GM23338 (cell line): ENCODE results near the gene HJURP. TPM values are rescaled to one million over a fixed set of nuclear protein-coding genes. Genes with fewer than 3 reads are reported as not detected.

Source experiments
- ATAC-seq: fragments of 200-7000 bp; cut with Tn5 transposase; 3 replicates; pipeline ENCODE4 v1.9.1; 2020
- DNase-seq: peaks from one replicate; pipeline ENCODE4 v3.0.0-alpha.2; 2015; ENCODE audit warnings: low spot score
- H2AFZ ChIP-seq: fragments of 200-600 bp; sonication (generic); 2 replicates; pipeline ENCODE4 v1.8.0; 2016; ENCODE audit warnings: antibody characterized with exemption, mild to moderate bottlenecking, moderate library complexity
- H3F3A ChIP-seq: fragments of 200-600 bp; sonication (generic); replicated peaks from 2 replicates; pipeline ENCODE4 v1.8.0; 2017; ENCODE audit warnings: antibody characterized with exemption, mixed run types, low read depth
- H3K27ac ChIP-seq: fragments of 200-600 bp; sonication (generic); 2 replicates; pipeline ENCODE4 v1.6.1; 2016; ENCODE audit warnings: low read depth
- H3K27me3 ChIP-seq: fragments of 200-600 bp; sonication (generic); 2 replicates; pipeline ENCODE4 v1.8.0; 2016; ENCODE audit warnings: mild to moderate bottlenecking, mixed run types, moderate library complexity; ENCODE audit not compliant: insufficient read depth
- H3K36me3 ChIP-seq: fragments of 200-600 bp; sonication (generic); 2 replicates; pipeline ENCODE4 v1.8.0; 2016; ENCODE audit warnings: mild to moderate bottlenecking; ENCODE audit not compliant: insufficient read depth
- H3K4me1 ChIP-seq: fragments of 200-600 bp; sonication (generic); 2 replicates; pipeline ENCODE4 v1.8.0; 2016; ENCODE audit warnings: mild to moderate bottlenecking, moderate library complexity; ENCODE audit not compliant: insufficient read depth
- H3K4me2 ChIP-seq: fragments of 200-600 bp; sonication (generic); 2 replicates; pipeline ENCODE4 v1.7.1; 2017; ENCODE audit warnings: mixed run types
- H3K4me3 ChIP-seq: fragments of 200-600 bp; sonication (generic); 2 replicates; pipeline ENCODE4 v1.6.1; 2016; ENCODE audit warnings: mixed run types
- H3K79me2 ChIP-seq: fragments of 200-600 bp; sonication (generic); replicated peaks from 2 replicates; pipeline ENCODE4 v1.8.0; 2017; ENCODE audit warnings: mild to moderate bottlenecking; ENCODE audit not compliant: insufficient read depth
- H3K9me2 ChIP-seq: fragments of 200-600 bp; sonication (generic); 2 replicates; pipeline ENCODE4 v1.8.0; 2017; ENCODE audit not compliant: insufficient read depth
- H4K20me1 ChIP-seq: fragments of 200-600 bp; sonication (generic); replicated peaks from 2 replicates; pipeline ENCODE4 v1.8.0; 2017; ENCODE audit warnings: mild to moderate bottlenecking; ENCODE audit not compliant: insufficient read depth
- H3K27ac Mint-ChIP-seq: 2 replicates; pipeline ENCODE4 v1.8.0; 2020; ENCODE audit warnings: inconsistent platforms, mild to moderate bottlenecking, moderate library complexity, mixed read lengths
- H3K27me3 Mint-ChIP-seq: 3 replicates; pipeline ENCODE4 v1.8.0; 2022; ENCODE audit warnings: low read depth, mild to moderate bottlenecking, moderate library complexity, mixed read lengths, inconsistent platforms; ENCODE audit not compliant: insufficient read depth, poor library complexity
- H3K36me3 Mint-ChIP-seq: 3 replicates; pipeline ENCODE4 v1.8.0; 2021; ENCODE audit warnings: low read depth, mild to moderate bottlenecking, inconsistent platforms, moderate library complexity, mixed read lengths
- H3K4me1 Mint-ChIP-seq: 3 replicates; pipeline ENCODE4 v1.8.0; 2020; ENCODE audit warnings: mild to moderate bottlenecking, inconsistent platforms, mixed read lengths
- H3K4me3 Mint-ChIP-seq: 3 replicates; pipeline ENCODE4 v1.8.0; 2021; ENCODE audit warnings: moderate library complexity, mild to moderate bottlenecking, inconsistent platforms, mixed read lengths
- H3K9me3 Mint-ChIP-seq: 3 replicates; pipeline ENCODE4 v1.8.0; 2020; ENCODE audit warnings: moderate library complexity, mild to moderate bottlenecking, inconsistent platforms, mixed read lengths
- EZH2phosphoT487 ChIP-seq: fragments of 200-600 bp; sonication (generic); IDR thresholded peaks from one replicate; pipeline ENCODE4 v1.8.1; 2018; ENCODE audit warnings: antibody characterized with exemption; ENCODE audit not compliant: unreplicated experiment
- POLR2AphosphoS5 ChIP-seq: IDR thresholded peaks from 2 replicates; pipeline ENCODE4 v1.6.1; 2016; ENCODE audit warnings: antibody characterized with exemption, low read depth
- STAT1 ChIP-seq: IDR thresholded peaks from one replicate; pipeline ENCODE4 v1.6.1; 2016; ENCODE audit warnings: antibody characterized with exemption; ENCODE audit not compliant: unreplicated experiment
- ZNF114 ChIP-seq: fragments of 250-450 bp; sonication (Bioruptor Pico); IDR thresholded peaks from 2 replicates; pipeline ENCODE4 v1.5.0; 2020; ENCODE audit warnings: mild to moderate bottlenecking, moderate library complexity
- polyA plus RNA-seq: library from polyadenylated mRNA; unstranded; fragments of >200 nt; fragmentation: Nextera tagmentation; extraction: Ambion mirVana; gene quantifications from 2 replicates; pipeline ENCODE4 v1.2.1, GENCODE V29; 2016
- total RNA-seq: library from RNA; depleted of rRNA; stranded (reverse); fragments of >200 nt; shearing (Covaris generic); gene quantifications from 2 replicates; pipeline ENCODE4 v1.2.3, GENCODE V29; 2014
- TF ChIP-seq, protein P1 (sequence below): IDR thresholded peaks from 2 replicates; pipeline ENCODE4 v1.6.1; 2016; ENCODE audit warnings: antibody characterized with exemption
- TF ChIP-seq, protein P2 (sequence below), 2 experiments: fragments of 200-600 bp in 1 of 2; sonication (generic) in 1 of 2; conservative IDR thresholded peaks; 2 replicates each; pipeline versions ENCODE4 v1.5.1 to v1.6.1; 2016 to 2017; ENCODE audit warnings: antibody characterized with exemption in 2 of 2, low read depth in 2 of 2, mild to moderate bottlenecking in 2 of 2, moderate library complexity in 1 of 2
- TF ChIP-seq, protein P3 (sequence below): fragments of 250-450 bp; sonication (Bioruptor Pico); IDR thresholded peaks from 2 replicates; pipeline ENCODE4 v1.5.0; 2020; ENCODE audit warnings: mild to moderate bottlenecking, moderate library complexity

Gene HJURP
- total and polyA plus RNA-seq, 2 experiments from 2014 or later, result 42.9 to 49.2 TPM

GRCh38 chr2:233833345-233833744, 21.0 kb downstream of the HJURP start:
- Mint-ChIP-seq H3K4me1 (peaks cover 3% of the 10 kb centered on the region; the same call in 2 of the 3 replicates), H3K27ac (no peak overlapping the region), H3K36me3 (peaks cover 43% of the 10 kb centered on the region), H3K27me3 (peaks cover 5% of the 10 kb centered on the region), H3K9me3 (no peaks in the 10 kb centered on the region), H3K4me3 (no peak overlapping the region)
- Histone ChIP-seq H3K4me2 (no peak overlapping the region), H3F3A (peaks cover 7% of the 10 kb centered on the region; the same call in 1 of the 2 replicates), H3K36me3 (peaks cover 29% of the 10 kb centered on the region), H3K79me2 (peaks cover 24% of the 10 kb centered on the region), H2AFZ (no peak overlapping the region), H3K9me2 (no peaks in the 10 kb centered on the region), H3K4me1 (no peaks in the 10 kb centered on the region), H3K27ac (no peak overlapping the region; the same call in 1 of the 2 replicates), H3K27me3 (no peaks in the 10 kb centered on the region), H3K4me3 (no peak overlapping the region), H4K20me1 (peaks cover 22% of the 10 kb centered on the region)
- ATAC-seq, result no peak
- TF ChIP-seq, protein P1, sequence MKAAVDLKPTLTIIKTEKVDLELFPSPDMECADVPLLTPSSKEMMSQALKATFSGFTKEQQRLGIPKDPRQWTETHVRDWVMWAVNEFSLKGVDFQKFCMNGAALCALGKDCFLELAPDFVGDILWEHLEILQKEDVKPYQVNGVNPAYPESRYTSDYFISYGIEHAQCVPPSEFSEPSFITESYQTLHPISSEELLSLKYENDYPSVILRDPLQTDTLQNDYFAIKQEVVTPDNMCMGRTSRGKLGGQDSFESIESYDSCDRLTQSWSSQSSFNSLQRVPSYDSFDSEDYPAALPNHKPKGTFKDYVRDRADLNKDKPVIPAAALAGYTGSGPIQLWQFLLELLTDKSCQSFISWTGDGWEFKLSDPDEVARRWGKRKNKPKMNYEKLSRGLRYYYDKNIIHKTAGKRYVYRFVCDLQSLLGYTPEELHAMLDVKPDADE, result no peak
- no peak for TF ChIP-seq STAT1
- no peak for TF ChIP-seq ZNF114 (CRISPR knock-in tag)
- TF ChIP-seq EZH2phosphoT487, result no peak
- DNase-seq, result no peak

DNA sequence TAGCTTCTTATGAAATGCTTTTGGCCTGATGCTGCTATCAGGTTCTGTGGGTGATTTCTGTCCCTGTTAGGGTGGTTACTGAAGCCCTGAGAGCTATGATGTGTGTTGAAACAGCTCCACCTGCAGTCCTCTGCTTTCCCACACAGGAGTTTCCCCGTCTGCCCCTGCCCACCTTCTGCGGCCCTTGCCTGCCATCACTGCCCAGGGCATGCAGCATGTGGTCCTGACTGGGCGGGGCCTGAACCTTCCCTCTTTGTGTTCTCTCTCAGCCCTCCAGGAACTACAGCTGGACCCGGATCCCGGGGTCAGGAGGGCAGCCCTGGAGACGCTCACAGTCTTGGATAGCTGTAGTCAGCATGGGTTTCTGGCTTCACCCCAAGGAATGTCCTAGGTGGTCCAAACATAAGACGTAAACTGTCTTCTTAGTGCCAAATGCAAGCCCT, 21.4 kb downstream of the HJURP start:
- Histone ChIP-seq H3K27ac (no peak overlapping the region; the same call in 1 of the 2 replicates), H3K27me3 (no peaks in the 10 kb centered on the region), H3F3A (peaks cover 7% of the 10 kb centered on the region; the same call in 1 of the 2 replicates), H4K20me1 (peaks cover 18% of the 10 kb centered on the region), H3K4me1 (no peaks in the 10 kb centered on the region), H3K4me2 (no peak overlapping the region), H3K79me2 (peaks cover 19% of the 10 kb centered on the region), H3K4me3 (no peak overlapping the region), H3K9me2 (no peaks in the 10 kb centered on the region), H3K36me3 (peaks cover 24% of the 10 kb centered on the region), H2AFZ (no peak overlapping the region)
- H3K4me3 Mint-ChIP-seq, result no peak overlapping the region
- peaks cover 5% of the 10 kb centered on the region for H3K27me3 Mint-ChIP-seq
- DNase-seq, result peak; percentile 87
- H3K27ac Mint-ChIP-seq, result no peak overlapping the region; the same call in 1 of the 2 replicates
- no peaks in the 10 kb centered on the region for H3K9me3 Mint-ChIP-seq
- peak; percentile 94 for ATAC-seq
- peaks cover 3% of the 10 kb centered on the region; the same call in 2 of the 3 replicates for H3K4me1 Mint-ChIP-seq
- H3K36me3 Mint-ChIP-seq, result peaks cover 39% of the 10 kb centered on the region
- TF ChIP-seq, protein P2, sequence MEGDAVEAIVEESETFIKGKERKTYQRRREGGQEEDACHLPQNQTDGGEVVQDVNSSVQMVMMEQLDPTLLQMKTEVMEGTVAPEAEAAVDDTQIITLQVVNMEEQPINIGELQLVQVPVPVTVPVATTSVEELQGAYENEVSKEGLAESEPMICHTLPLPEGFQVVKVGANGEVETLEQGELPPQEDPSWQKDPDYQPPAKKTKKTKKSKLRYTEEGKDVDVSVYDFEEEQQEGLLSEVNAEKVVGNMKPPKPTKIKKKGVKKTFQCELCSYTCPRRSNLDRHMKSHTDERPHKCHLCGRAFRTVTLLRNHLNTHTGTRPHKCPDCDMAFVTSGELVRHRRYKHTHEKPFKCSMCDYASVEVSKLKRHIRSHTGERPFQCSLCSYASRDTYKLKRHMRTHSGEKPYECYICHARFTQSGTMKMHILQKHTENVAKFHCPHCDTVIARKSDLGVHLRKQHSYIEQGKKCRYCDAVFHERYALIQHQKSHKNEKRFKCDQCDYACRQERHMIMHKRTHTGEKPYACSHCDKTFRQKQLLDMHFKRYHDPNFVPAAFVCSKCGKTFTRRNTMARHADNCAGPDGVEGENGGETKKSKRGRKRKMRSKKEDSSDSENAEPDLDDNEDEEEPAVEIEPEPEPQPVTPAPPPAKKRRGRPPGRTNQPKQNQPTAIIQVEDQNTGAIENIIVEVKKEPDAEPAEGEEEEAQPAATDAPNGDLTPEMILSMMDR (conservative IDR thresholded peaks at IDR 0.05; ENCODE audit: low read depth in 2 of 2), result peak; percentile 45 to 82
- TF ChIP-seq, protein P3, sequence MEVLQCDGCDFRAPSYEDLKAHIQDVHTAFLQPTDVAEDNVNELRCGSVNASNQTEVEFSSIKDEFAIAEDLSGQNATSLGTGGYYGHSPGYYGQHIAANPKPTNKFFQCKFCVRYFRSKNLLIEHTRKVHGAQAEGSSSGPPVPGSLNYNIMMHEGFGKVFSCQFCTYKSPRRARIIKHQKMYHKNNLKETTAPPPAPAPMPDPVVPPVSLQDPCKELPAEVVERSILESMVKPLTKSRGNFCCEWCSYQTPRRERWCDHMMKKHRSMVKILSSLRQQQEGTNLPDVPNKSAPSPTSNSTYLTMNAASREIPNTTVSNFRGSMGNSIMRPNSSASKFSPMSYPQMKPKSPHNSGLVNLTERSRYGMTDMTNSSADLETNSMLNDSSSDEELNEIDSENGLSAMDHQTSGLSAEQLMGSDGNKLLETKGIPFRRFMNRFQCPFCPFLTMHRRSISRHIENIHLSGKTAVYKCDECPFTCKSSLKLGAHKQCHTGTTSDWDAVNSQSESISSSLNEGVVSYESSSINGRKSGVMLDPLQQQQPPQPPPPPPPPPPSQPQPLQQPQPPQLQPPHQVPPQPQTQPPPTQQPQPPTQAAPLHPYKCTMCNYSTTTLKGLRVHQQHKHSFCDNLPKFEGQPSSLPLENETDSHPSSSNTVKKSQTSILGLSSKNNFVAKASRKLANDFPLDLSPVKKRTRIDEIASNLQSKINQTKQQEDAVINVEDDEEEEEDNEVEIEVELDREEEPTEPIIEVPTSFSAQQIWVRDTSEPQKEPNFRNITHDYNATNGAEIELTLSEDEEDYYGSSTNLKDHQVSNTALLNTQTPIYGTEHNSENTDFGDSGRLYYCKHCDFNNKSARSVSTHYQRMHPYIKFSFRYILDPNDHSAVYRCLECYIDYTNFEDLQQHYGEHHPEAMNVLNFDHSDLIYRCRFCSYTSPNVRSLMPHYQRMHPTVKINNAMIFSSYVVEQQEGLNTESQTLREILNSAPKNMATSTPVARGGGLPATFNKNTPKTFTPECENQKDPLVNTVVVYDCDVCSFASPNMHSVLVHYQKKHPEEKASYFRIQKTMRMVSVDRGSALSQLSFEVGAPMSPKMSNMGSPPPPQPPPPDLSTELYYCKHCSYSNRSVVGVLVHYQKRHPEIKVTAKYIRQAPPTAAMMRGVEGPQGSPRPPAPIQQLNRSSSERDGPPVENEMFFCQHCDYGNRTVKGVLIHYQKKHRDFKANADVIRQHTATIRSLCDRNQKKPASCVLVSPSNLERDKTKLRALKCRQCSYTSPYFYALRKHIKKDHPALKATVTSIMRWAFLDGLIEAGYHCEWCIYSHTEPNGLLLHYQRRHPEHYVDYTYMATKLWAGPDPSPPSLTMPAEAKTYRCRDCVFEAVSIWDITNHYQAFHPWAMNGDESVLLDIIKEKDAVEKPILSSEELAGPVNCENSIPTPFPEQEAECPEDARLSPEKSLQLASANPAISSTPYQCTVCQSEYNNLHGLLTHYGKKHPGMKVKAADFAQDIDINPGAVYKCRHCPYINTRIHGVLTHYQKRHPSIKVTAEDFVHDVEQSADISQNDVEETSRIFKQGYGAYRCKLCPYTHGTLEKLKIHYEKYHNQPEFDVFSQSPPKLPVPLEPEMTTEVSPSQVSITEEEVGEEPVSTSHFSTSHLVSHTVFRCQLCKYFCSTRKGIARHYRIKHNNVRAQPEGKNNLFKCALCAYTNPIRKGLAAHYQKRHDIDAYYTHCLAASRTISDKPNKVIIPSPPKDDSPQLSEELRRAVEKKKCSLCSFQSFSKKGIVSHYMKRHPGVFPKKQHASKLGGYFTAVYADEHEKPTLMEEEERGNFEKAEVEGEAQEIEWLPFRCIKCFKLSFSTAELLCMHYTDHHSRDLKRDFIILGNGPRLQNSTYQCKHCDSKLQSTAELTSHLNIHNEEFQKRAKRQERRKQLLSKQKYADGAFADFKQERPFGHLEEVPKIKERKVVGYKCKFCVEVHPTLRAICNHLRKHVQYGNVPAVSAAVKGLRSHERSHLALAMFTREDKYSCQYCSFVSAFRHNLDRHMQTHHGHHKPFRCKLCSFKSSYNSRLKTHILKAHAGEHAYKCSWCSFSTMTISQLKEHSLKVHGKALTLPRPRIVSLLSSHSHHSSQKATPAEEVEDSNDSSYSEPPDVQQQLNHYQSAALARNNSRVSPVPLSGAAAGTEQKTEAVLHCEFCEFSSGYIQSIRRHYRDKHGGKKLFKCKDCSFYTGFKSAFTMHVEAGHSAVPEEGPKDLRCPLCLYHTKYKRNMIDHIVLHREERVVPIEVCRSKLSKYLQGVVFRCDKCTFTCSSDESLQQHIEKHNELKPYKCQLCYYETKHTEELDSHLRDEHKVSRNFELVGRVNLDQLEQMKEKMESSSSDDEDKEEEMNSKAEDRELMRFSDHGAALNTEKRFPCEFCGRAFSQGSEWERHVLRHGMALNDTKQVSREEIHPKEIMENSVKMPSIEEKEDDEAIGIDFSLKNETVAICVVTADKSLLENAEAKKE (CRISPR knock-in tag), result no peak
- TF ChIP-seq, protein P1, result no peak
- peak; percentile 31; the same call in 1 of the 2 replicates for TF ChIP-seq POLR2AphosphoS5
